ENCODE data around the gene TEX13B.
A peak's percentile ranks its signal among the peaks of the same experiment; 100 is the strongest.
"Not testable (repeated sequence)": the region's sequence is repeated elsewhere in the genome, so short reads cannot be mapped to it uniquely, and the experiment has no call there.

The TEX13B gene

GRCh38 chrX:107982356-107982755 lies at the start of gene TEX13B:
Gene TEX13B, minus strand, starts transcription at chrX:107982370. Its CDS starts 243 bp downstream, at chrX:107982127.
- DNase-seq: no peak

GRCh38 chrX:108029928-108030711 lies 48.0 kb upstream of the TEX13B start:
- DNase-seq: no peak

- no peak for DNase-seq
Observed at GRCh38 chrX:108028854-108029253, 46.7 kb upstream of the TEX13B start.

GRCh38 chrX:108025954-108026600 lies 43.9 kb upstream of the TEX13B start:
- peak in 1 of 2 donors; percentile 4 for DNase-seq

- no peak for DNase-seq
Observed at GRCh38 chrX:108025376-108025775, 43.2 kb upstream of the TEX13B start.

- DNase-seq: no peak
Observed at GRCh38 chrX:108022491-108023089, 40.4 kb upstream of the TEX13B start.

GRCh38 chrX:108020631-108021030 lies 38.5 kb upstream of the TEX13B start:
- DNase-seq: peak in 1 of 2 donors; percentile 41

GRCh38 chrX:108019382-108019875 lies 37.3 kb upstream of the TEX13B start:
- no peak for DNase-seq

- DNase-seq: peak; percentile 32 to 71
Observed at GRCh38 chrX:108018656-108019381, 36.6 kb upstream of the TEX13B start.

- peak in 1 of 2 donors; percentile 56 for DNase-seq
Observed at GRCh38 chrX:108001218-108001814, 19.1 kb upstream of the TEX13B start.

- no peak for DNase-seq
Observed at GRCh38 chrX:108000751-108001150, 18.6 kb upstream of the TEX13B start.

- DNase-seq: no peak
Observed at GRCh38 chrX:107996124-107996523, 14.0 kb upstream of the TEX13B start.

- DNase-seq: no peak
Observed at GRCh38 chrX:107985033-107985432, 2.9 kb upstream of the TEX13B start.

- no peak for DNase-seq
Observed at GRCh38 chrX:107979534-107979933, 2.6 kb downstream of the TEX13B start.

- DNase-seq: peak in 1 of 2 donors; percentile 10
Observed at GRCh38 chrX:107978707-107979307, 3.4 kb downstream of the TEX13B start.

GRCh38 chrX:107978071-107978470 lies 4.1 kb downstream of the TEX13B start:
- no peak for DNase-seq

GRCh38 chrX:107971636-107972035 lies 10.5 kb downstream of the TEX13B start:
- DNase-seq: no peak

GRCh38 chrX:107970073-107970472 lies 12.1 kb downstream of the TEX13B start:
- DNase-seq: no peak

GRCh38 chrX:107968623-107969022 lies 13.5 kb downstream of the TEX13B start:
- no peak for DNase-seq

- DNase-seq: not testable (repeated sequence)
Observed at GRCh38 chrX:107955337-107955736, 26.8 kb downstream of the TEX13B start.

GRCh38 chrX:107940095-107940494 lies 42.1 kb downstream of the TEX13B start:
- no peak for DNase-seq

GRCh38 chrX:107936434-107936730 lies 45.8 kb downstream of the TEX13B start:
- DNase-seq: no peak
